Measurements from ENCODE around the gene MS4A10. TPM values are rescaled to one million over a fixed set of nuclear protein-coding genes. Genes with fewer than 3 reads are reported as not detected.
"Not testable (repeated sequence)": the region's sequence is repeated elsewhere in the genome, so short reads cannot be mapped to it uniquely, and the experiment has no call there.

Gene MS4A10
- total RNA-seq, 3 donors from 2014 or later, result not detected

DNA sequence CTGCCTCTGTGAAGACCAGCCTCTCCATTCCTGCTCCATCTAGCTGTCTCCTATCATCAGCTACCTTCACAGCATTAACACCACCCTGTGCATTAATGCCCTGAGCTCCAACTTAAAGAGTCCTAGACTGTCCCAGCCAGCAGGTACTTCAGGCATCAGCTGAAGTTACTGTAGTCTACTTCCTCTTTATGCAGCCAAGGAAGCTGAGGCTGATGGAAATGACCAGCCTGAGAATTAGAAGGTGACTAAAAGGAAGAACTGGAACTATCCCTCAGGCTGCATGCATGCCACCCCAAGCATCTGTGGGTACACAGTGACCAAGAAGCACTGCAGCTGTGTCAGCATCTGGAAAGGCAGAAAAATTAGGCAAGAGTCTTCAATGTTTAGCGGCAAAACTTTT, 28.2 kb downstream of the MS4A10 start:
- Mint-ChIP-seq H3K4me3 (no peak overlapping the region), H3K9me3 (peaks cover 8% of the 10 kb centered on the region), H3K27me3 (ENCODE audit: low read depth) (peaks cover 5% of the 10 kb centered on the region), H3K36me3 (ENCODE audit: insufficient read depth) (no peaks in the 10 kb centered on the region), H3K4me1 (ENCODE audit: low read depth) (no peaks in the 10 kb centered on the region)
- DNase-seq, result no peak
- no peak for ATAC-seq

DNA sequence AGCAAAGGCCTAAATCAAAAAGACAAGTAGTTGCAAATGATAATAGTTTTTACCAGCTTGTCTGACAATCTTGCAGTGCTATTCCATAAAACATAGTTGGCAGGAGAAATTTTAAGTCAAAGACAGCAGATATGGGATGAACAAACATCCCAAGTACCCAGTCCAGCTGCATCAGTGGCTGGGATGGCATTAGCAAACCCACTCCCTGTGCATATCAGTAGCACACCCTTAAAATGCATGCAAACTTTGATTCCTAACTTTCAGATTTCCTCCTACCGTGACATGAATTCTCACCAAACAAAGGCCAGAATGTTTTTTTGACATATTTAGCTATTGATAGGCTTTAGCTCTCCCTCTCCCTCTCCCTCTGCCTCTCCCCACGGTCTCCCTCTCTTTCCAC, 29.0 kb downstream of the MS4A10 start:
- Mint-ChIP-seq H3K4me3 (no peak overlapping the region), H3K4me1 (ENCODE audit: low read depth) (no peaks in the 10 kb centered on the region), H3K36me3 (ENCODE audit: insufficient read depth) (no peaks in the 10 kb centered on the region), H3K27me3 (ENCODE audit: low read depth) (peaks cover 5% of the 10 kb centered on the region), H3K9me3 (peaks cover 8% of the 10 kb centered on the region)
- no peak for ATAC-seq
- DNase-seq, result no peak

- H3K4me3 Mint-ChIP-seq, result no peak overlapping the region
- H3K4me1 Mint-ChIP-seq (ENCODE audit: low read depth), result no peaks in the 10 kb centered on the region
- ATAC-seq (no peak), DNase-seq (no peak)
- H3K9me3 Mint-ChIP-seq, result peaks cover 8% of the 10 kb centered on the region
- no peaks in the 10 kb centered on the region for H3K36me3 Mint-ChIP-seq (ENCODE audit: insufficient read depth)
- H3K27me3 Mint-ChIP-seq (ENCODE audit: low read depth), result peaks cover 3% of the 10 kb centered on the region
These were observed 31.5 kb downstream of the MS4A10 start for GRCh38 chr11:60816590-60817157.

- Mint-ChIP-seq H3K27me3 (ENCODE audit: low read depth) (peaks cover 3% of the 10 kb centered on the region), H3K9me3 (peaks cover 8% of the 10 kb centered on the region), H3K4me1 (ENCODE audit: low read depth) (no peaks in the 10 kb centered on the region), H3K36me3 (ENCODE audit: insufficient read depth) (no peaks in the 10 kb centered on the region), H3K4me3 (no peak overlapping the region)
- ATAC-seq (no peak), DNase-seq (no peak)
These were observed 32.9 kb downstream of the MS4A10 start for GRCh38 chr11:60818057-60818456.

GRCh38 chr11:60821827-60822599, 36.9 kb downstream of the MS4A10 start:
- no peak for DNase-seq
- H3K36me3 Mint-ChIP-seq (ENCODE audit: insufficient read depth), result no peaks in the 10 kb centered on the region
- ATAC-seq, result no peak
- H3K9me3 Mint-ChIP-seq, result no peaks in the 10 kb centered on the region
- H3K27me3 Mint-ChIP-seq (ENCODE audit: low read depth), result no peaks in the 10 kb centered on the region
- H3K4me1 Mint-ChIP-seq (ENCODE audit: low read depth), result no peaks in the 10 kb centered on the region
- H3K4me3 Mint-ChIP-seq, result no peak overlapping the region

DNA sequence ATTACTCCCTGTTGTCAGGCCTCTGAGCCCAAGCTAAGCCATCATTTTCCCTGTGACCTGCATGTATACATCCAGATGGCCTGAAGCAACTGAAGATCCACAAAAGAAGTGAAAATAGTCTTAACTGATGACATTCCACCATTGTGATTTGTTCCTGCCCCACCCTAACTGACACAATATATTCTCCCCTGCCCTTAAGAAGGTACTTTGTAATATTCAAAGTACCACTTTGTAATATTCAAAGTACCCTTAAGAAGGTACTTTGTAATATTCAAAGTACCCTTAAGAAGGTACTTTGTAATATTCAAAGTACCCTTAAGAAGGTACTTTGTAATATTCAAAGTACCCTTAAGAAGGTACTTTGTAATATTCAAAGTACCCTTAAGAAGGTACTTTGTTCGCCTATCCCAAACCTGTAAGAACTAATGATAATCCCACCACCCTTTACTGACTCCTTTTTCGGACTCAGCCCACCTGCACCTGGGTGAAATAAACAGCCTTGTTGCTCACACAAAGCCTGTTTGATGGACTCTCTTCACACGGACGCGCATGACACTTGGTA, 38.7 kb downstream of the MS4A10 start:
- not testable (repeated sequence) for H3K36me3 Mint-ChIP-seq (ENCODE audit: insufficient read depth); ATAC-seq; H3K4me1 Mint-ChIP-seq (ENCODE audit: low read depth); H3K9me3 Mint-ChIP-seq; H3K4me3 Mint-ChIP-seq; DNase-seq; H3K27me3 Mint-ChIP-seq (ENCODE audit: low read depth)

DNA sequence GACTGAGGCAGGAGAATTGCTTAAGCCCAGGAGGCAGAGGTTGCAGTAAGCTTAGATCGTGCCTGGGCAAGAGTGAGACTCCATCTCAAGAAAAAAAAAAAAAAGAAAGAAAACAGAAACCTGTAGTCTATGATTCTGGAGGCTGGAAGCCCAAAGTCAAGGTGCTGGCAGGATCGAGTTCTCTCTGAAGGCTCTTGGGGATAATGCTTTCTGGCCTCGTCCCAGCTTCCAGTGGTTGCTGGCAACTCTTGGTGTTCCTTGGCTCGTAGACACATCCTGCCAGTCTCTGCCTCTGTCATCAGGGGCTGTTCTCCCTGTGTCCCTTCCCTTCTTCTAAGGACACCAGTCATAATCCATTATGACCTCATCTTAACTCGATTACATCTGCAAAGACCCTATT, 40.0 kb downstream of the MS4A10 start:
- Mint-ChIP-seq H3K9me3 (no peaks in the 10 kb centered on the region), H3K4me1 (ENCODE audit: low read depth) (no peaks in the 10 kb centered on the region), H3K4me3 (no peak overlapping the region), H3K36me3 (ENCODE audit: insufficient read depth) (no peaks in the 10 kb centered on the region), H3K27me3 (ENCODE audit: low read depth) (peaks cover 3% of the 10 kb centered on the region)
- ATAC-seq (no peak), DNase-seq (no peak)

- Mint-ChIP-seq H3K27me3 (ENCODE audit: low read depth) (peaks cover 3% of the 10 kb centered on the region), H3K9me3 (no peaks in the 10 kb centered on the region), H3K36me3 (ENCODE audit: insufficient read depth) (no peaks in the 10 kb centered on the region), H3K4me1 (ENCODE audit: low read depth) (no peaks in the 10 kb centered on the region), H3K4me3 (no peak overlapping the region)
- ATAC-seq (no peak), DNase-seq (no peak)
These were observed 40.7 kb downstream of the MS4A10 start for GRCh38 chr11:60825790-60826189.

DNA sequence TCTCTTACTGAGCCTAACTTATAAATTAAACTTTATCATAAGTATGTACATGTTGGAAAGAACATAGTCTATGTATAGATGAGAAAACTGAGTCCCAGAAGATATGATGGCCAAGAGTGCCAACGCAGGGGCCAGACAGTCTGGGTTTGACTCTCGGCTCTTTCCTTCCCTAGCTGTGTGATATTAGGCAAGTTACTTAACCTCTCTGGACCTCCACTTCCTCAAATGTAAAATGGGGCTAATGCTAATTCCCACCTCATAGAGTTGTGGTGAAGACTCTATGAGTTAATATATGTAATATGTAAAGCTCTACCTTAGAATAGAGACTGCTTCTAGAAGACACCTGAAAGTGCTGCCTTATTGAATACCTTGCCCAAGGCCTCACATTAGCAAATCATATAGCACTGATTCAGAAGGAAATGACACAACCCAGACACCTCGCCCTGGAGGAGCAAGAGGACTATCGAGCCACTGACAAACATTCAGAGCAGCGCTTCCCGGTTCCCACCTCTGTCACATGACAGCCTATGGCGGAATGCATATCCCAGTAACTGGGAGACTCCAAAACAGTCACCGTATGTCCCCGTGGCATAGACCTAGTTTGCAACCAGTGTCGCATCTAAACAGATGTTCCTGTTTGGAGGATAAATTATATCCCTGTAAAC, 45.5 kb downstream of the MS4A10 start:
- peak in 1 of 2 donors; percentile 83 for ATAC-seq
- Mint-ChIP-seq H3K27me3 (ENCODE audit: low read depth) (peaks cover 3% of the 10 kb centered on the region), H3K36me3 (ENCODE audit: insufficient read depth) (no peaks in the 10 kb centered on the region), H3K4me3 (no peak overlapping the region), H3K9me3 (no peaks in the 10 kb centered on the region), H3K4me1 (ENCODE audit: low read depth) (no peaks in the 10 kb centered on the region)
- no peak for DNase-seq

DNA sequence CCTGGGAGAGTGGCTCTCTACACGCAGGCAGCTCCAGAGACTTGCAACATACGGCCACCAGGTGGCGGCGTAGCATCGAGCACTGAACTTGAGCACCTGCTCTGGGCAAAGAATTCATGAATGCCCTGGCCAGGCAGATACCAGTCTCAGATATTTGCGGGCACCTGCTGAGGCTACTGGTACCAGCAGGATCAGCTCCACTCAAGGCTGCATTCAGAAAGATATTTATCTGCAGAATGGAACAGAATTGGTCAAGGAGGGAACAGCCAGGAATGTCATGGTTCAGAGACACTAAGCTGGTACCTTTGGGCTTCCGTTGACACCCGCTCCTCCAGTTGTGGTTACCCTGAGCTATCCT, 46.0 kb downstream of the MS4A10 start:
- no peak overlapping the region for H3K4me3 Mint-ChIP-seq

DNA sequence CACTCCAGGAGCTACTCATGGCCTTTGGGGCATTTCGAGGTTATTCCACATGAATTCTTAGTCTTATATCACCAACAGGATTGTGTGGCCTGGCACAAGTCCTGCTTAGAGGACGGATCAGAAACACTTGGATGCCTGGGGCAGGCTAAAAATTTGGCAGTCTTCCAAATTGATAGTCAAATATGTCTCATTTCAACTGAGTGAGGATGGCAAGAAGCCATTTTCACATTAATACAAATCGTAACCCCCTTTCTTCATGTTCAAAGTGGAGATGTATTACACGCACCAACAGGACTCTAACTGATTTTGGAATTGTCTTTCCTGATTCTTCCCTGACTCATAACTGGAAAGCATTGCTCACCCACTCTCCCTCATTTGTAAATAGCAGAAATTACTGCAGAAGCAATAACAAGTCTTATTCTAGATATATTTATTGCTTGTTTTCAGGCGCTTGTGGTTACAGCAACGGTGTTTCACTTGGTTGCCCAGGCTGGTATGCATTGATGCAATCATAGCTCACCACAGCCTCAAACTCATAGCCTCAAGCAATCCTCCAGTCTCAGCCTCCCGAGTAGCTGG, 46.5 kb downstream of the MS4A10 start:
- H3K4me3 Mint-ChIP-seq, result no peak overlapping the region
- H3K36me3 Mint-ChIP-seq (ENCODE audit: insufficient read depth), result no peaks in the 10 kb centered on the region
- H3K9me3 Mint-ChIP-seq, result no peaks in the 10 kb centered on the region
- peaks cover 3% of the 10 kb centered on the region for H3K27me3 Mint-ChIP-seq (ENCODE audit: low read depth)
- ATAC-seq (no peak), DNase-seq (no peak)
- no peaks in the 10 kb centered on the region for H3K4me1 Mint-ChIP-seq (ENCODE audit: low read depth)

More for the DNA sequence above, 46.0 kb downstream of the MS4A10 start:
- Mint-ChIP-seq H3K27me3 (ENCODE audit: low read depth) (peaks cover 3% of the 10 kb centered on the region), H3K4me1 (ENCODE audit: low read depth) (no peaks in the 10 kb centered on the region), H3K36me3 (ENCODE audit: insufficient read depth) (no peaks in the 10 kb centered on the region), H3K9me3 (no peaks in the 10 kb centered on the region)
- ATAC-seq, result peak; percentile 89 to 92
- peak; percentile 77 for DNase-seq

DNA sequence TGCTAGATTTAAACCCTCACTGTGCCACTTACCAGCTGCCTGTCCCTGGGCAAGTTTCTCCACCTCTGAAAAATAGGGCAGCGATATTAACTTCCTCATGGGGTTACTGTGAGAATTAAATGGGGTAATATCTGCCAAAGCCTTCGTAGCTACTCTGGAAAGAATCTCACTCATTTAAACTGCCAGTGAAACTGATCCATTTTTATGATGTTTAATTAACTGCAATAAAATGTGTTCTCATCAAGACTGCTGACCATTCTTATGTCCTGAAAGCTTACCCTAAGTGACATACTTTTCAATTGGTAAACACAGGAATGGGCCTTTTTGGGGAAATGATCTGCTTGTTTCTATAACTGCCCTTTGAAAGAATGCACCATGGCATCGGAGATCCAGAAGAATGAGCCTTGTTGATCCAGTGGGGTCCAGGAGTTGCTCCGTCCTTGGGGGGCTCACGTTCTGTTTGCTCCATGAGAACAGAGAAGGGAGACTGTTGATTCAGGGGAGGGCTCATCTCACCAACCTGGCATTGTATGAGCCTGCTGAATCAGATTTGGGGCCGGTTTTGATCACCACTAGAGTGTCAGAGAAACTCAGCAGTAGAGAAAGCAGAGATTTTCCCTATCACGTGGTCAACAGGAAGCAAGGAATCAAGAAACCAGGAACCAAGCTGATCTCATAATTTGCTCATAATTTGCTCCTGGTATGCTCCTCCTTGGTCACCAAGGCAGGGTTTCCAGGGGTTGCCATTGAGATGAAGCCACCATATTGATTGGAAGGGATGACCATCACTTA, 49.8 kb downstream of the MS4A10 start:
- ATAC-seq, result no peak

GRCh38 chr11:60835534-60835846, 50.4 kb downstream of the MS4A10 start:
- Mint-ChIP-seq H3K4me1 (ENCODE audit: low read depth) (peaks cover 2% of the 10 kb centered on the region), H3K27me3 (ENCODE audit: low read depth) (no peaks in the 10 kb centered on the region), H3K36me3 (ENCODE audit: insufficient read depth) (no peaks in the 10 kb centered on the region), H3K9me3 (no peaks in the 10 kb centered on the region), H3K4me3 (no peak overlapping the region)
- DNase-seq (no peak), ATAC-seq (no peak)

More for the DNA sequence above, 49.8 kb downstream of the MS4A10 start:
- H3K27me3 Mint-ChIP-seq (ENCODE audit: low read depth), result no peaks in the 10 kb centered on the region
- H3K9me3 Mint-ChIP-seq, result no peaks in the 10 kb centered on the region
- H3K4me1 Mint-ChIP-seq (ENCODE audit: low read depth), result no peaks in the 10 kb centered on the region
- no peak overlapping the region for H3K4me3 Mint-ChIP-seq
- no peak for DNase-seq
- H3K36me3 Mint-ChIP-seq (ENCODE audit: insufficient read depth), result no peaks in the 10 kb centered on the region
